H9 (cell line): Measurements from ENCODE around the gene RGS14. TPM values are rescaled to one million over a fixed set of nuclear protein-coding genes. Genes with fewer than 3 reads are reported as not detected.

Experiments
- DNase-seq: peaks from one replicate; pipeline ENCODE4 v3.0.0-alpha.2; 2017
- H2AFZ ChIP-seq: one replicate; pipeline ENCODE4 v1.6.1; 2013; ENCODE audit warnings: mild to moderate bottlenecking, low read length, control low read depth, moderate library complexity
- H2AK5ac ChIP-seq: 2 replicates; pipeline ENCODE4 v1.6.1; 2013; ENCODE audit warnings: low read length, control low read depth, mixed read lengths; ENCODE audit not compliant: insufficient read length
- H2BK120ac ChIP-seq: one replicate; pipeline ENCODE4 v1.6.1; 2013; ENCODE audit warnings: low read depth, mild to moderate bottlenecking, low read length, control low read depth, inconsistent platforms; ENCODE audit not compliant: poor library complexity, severe bottlenecking
- H2BK12ac ChIP-seq: 2 replicates; pipeline ENCODE4 v1.6.1; 2013; ENCODE audit warnings: low read length, control low read depth, mixed read lengths, low read depth; ENCODE audit not compliant: insufficient read length
- H2BK15ac ChIP-seq: 2 replicates; pipeline ENCODE4 v1.6.1; 2013; ENCODE audit warnings: low read depth, low read length, control low read depth
- H2BK20ac ChIP-seq: one replicate; pipeline ENCODE4 v1.6.1; 2013; ENCODE audit warnings: low read depth, mild to moderate bottlenecking, low read length, control low read depth, inconsistent platforms; ENCODE audit not compliant: poor library complexity, severe bottlenecking
- H2BK5ac ChIP-seq: 2 replicates; pipeline ENCODE4 v1.6.1; 2013; ENCODE audit warnings: low read length, control low read depth, mixed read lengths; ENCODE audit not compliant: insufficient read length
- H3K14ac ChIP-seq: 2 replicates; pipeline ENCODE4 v1.6.1; 2013; ENCODE audit warnings: low read length, control low read depth; ENCODE audit not compliant: insufficient read depth
- H3K18ac ChIP-seq: 2 replicates; pipeline ENCODE4 v1.6.1; 2013; ENCODE audit warnings: low read depth, mild to moderate bottlenecking, mixed read lengths, low read length, control low read depth; ENCODE audit not compliant: insufficient read length
- H3K23ac ChIP-seq: 2 replicates; pipeline ENCODE4 v1.6.1; 2013; ENCODE audit warnings: low read length, control low read depth, mixed read lengths, low read depth; ENCODE audit not compliant: insufficient read length
- H3K23me2 ChIP-seq: 2 replicates; pipeline ENCODE4 v1.6.1; 2013; ENCODE audit warnings: low read depth, mild to moderate bottlenecking, mixed read lengths, low read length, control low read depth; ENCODE audit not compliant: insufficient read length, poor library complexity, severe bottlenecking
- H3K27ac ChIP-seq: 2 replicates; pipeline ENCODE4 v1.5.1; 2013; ENCODE audit warnings: low read length, control low read depth, mixed read lengths, low read depth; ENCODE audit not compliant: insufficient read length
- H3K27me3 ChIP-seq: 2 replicates; pipeline ENCODE4 v1.6.1; 2013; ENCODE audit warnings: low read length, control low read depth, inconsistent platforms; ENCODE audit not compliant: insufficient read depth
- H3K4ac ChIP-seq: 2 replicates; pipeline ENCODE4 v1.6.1; 2013; ENCODE audit warnings: low read depth, mild to moderate bottlenecking, control low read depth, inconsistent platforms, low read length, moderate library complexity
- H3K4me1 ChIP-seq: 2 replicates; pipeline ENCODE4 v1.6.1; 2013; ENCODE audit warnings: low read length, control low read depth, inconsistent platforms; ENCODE audit not compliant: insufficient read depth
- H3K4me2 ChIP-seq: 2 replicates; pipeline ENCODE4 v1.6.1; 2013; ENCODE audit warnings: low read length, control low read depth, mixed read lengths; ENCODE audit not compliant: insufficient read length, insufficient read depth
- H3K56ac ChIP-seq: 2 replicates; pipeline ENCODE4 v1.6.1; 2013; ENCODE audit warnings: low read depth, mild to moderate bottlenecking, mixed read lengths, low read length, control low read depth; ENCODE audit not compliant: insufficient read length
- H3K79me1 ChIP-seq: 2 replicates; pipeline ENCODE4 v1.6.1; 2013; ENCODE audit warnings: low read depth, mild to moderate bottlenecking, moderate library complexity, low read length, control low read depth, inconsistent platforms; ENCODE audit not compliant: insufficient read depth, poor library complexity, severe bottlenecking
- H3K79me2 ChIP-seq: 2 replicates; pipeline ENCODE4 v1.6.1; 2013; ENCODE audit warnings: low read length, control low read depth, inconsistent platforms; ENCODE audit not compliant: insufficient read depth
- H3K9ac ChIP-seq: 2 replicates; pipeline ENCODE4 v1.6.1; 2013; ENCODE audit warnings: low read length, control low read depth, mixed read lengths; ENCODE audit not compliant: insufficient read length; ENCODE audit errors: extremely low read depth
- H3K9me3 ChIP-seq: one replicate; pipeline ENCODE4 v1.6.1; 2013; ENCODE audit warnings: low read depth, low read length, inconsistent platforms; ENCODE audit not compliant: control insufficient read depth
- H3T11ph ChIP-seq: one replicate; pipeline ENCODE4 v1.6.1; 2013; ENCODE audit warnings: mild to moderate bottlenecking, low read length, control low read depth, inconsistent platforms
- H4K20me1 ChIP-seq: one replicate; pipeline ENCODE4 v1.6.1; 2013; ENCODE audit not compliant: control insufficient read depth, insufficient read length, insufficient read depth
- H4K5ac ChIP-seq: 2 replicates; pipeline ENCODE4 v1.6.1; 2013; ENCODE audit warnings: low read depth, mild to moderate bottlenecking, mixed read lengths, low read length, control low read depth; ENCODE audit not compliant: insufficient read length
- H4K8ac ChIP-seq: replicated peaks from 2 replicates; pipeline ENCODE4 v1.6.1; 2013; ENCODE audit warnings: low read length, control low read depth, mixed read lengths, low read depth; ENCODE audit not compliant: insufficient read length
- H4K91ac ChIP-seq: 2 replicates; pipeline ENCODE4 v1.6.1; 2013; ENCODE audit warnings: low read depth, mild to moderate bottlenecking, moderate library complexity, mixed read lengths, low read length, control low read depth; ENCODE audit not compliant: insufficient read length
- H3K27ac Mint-ChIP-seq, 3 experiments: 2 replicates in 2 of 3; 3 replicates in 1 of 3; pipeline ENCODE4 v1.8.0; 2020 to 2021; ENCODE audit warnings: mixed read lengths in 3 of 3, mild to moderate bottlenecking in 1 of 3, moderate library complexity in 1 of 3
- H3K27me3 Mint-ChIP-seq: 2 replicates; pipeline ENCODE4 v1.8.0; 2021; ENCODE audit warnings: low read depth, mild to moderate bottlenecking, moderate library complexity, mixed read lengths
- H3K36me3 Mint-ChIP-seq, 3 experiments: 2 replicates in 2 of 3; 3 replicates in 1 of 3; pipeline ENCODE4 v1.8.0; 2020 to 2021; ENCODE audit warnings: low read depth in 3 of 3, mixed read lengths in 3 of 3; ENCODE audit not compliant: insufficient read depth in 1 of 3
- H3K4me1 Mint-ChIP-seq, 2 experiments: 2 replicates each; pipeline ENCODE4 v1.8.0; 2020; ENCODE audit warnings: mixed read lengths in 2 of 2
- H3K4me3 Mint-ChIP-seq, 2 experiments: 2 replicates in 1 of 2; 3 replicates in 1 of 2; pipeline ENCODE4 v1.8.0; 2020 to 2021; ENCODE audit warnings: mild to moderate bottlenecking in 2 of 2, mixed read lengths in 2 of 2, moderate library complexity in 1 of 2
- H3K9me3 Mint-ChIP-seq, 2 experiments: 2 replicates in 1 of 2; 3 replicates in 1 of 2; pipeline ENCODE4 v1.8.0; 2020; ENCODE audit warnings: mild to moderate bottlenecking in 2 of 2, mixed read lengths in 2 of 2, moderate library complexity in 1 of 2
- WGBS: extraction: QIAGEN DNeasy Blood & Tissue Kit; methylation state at CpG from one replicate; pipeline ENCODE4 v1.1.7; 2013; ENCODE audit warnings: missing lambda C conversion rate, low lambda C conversion rate, mixed read lengths; ENCODE audit not compliant: insufficient read length; ENCODE audit errors: extremely low coverage; 5-methylcytosine and 5-hydroxymethylcytosine counted together
- total RNA-seq: library from RNA; stranded (reverse); gene quantifications from 2 replicates; pipeline ENCODE4 v1.2.1, GENCODE V29; 2021
- TF ChIP-seq, protein P1 (sequence below): fragments of 200-600 bp; sonication (generic); conservative IDR thresholded peaks from 3 replicates; pipeline ENCODE4 v1.8.0; 2021; ENCODE audit warnings: antibody characterized with exemption, mild to moderate bottlenecking

The RGS14 gene
- total RNA-seq, 1 experiment from 2014 or later = 12.3 TPM

DNA sequence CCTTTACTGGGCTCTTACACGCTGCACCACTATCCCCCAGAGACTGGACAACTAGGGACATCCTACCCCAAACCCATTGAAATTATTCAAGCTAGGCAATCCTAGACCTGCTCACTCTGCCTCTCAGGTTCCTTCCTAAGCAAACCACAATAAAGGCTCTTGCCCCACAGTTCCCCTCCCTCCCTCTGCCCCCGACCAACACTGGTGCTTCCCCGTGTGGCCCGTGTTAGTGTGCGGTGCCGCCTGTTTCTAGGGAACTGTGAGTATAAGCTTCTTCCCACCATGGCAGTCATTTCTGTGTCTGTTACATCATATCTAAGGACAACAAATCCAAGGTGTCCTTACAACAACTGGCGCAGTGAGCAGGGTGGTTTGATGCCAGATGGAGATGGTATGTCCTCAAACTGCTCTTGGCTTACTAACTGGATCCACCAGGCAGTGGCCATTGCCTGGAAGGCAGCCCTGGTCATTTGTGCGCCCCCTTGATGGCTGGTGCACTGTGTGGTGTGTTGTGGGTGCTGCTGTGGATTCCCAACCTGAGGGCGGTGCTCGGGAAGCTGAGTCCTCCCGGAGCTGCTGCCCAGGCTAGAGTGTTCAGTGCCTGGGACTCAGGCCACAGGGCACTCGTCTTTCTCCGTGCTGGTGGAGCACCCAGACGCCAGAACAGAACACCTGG, 37.7 kb upstream of the RGS14 start:
- H3K27me3 ChIP-seq = no peaks in the 10 kb centered on the region
- no peaks in the 10 kb centered on the region; a peak in 1 of 5 replicates for H3K9me3 Mint-ChIP-seq
- H2BK120ac ChIP-seq = no peak overlapping the region
- TF ChIP-seq, protein P1, sequence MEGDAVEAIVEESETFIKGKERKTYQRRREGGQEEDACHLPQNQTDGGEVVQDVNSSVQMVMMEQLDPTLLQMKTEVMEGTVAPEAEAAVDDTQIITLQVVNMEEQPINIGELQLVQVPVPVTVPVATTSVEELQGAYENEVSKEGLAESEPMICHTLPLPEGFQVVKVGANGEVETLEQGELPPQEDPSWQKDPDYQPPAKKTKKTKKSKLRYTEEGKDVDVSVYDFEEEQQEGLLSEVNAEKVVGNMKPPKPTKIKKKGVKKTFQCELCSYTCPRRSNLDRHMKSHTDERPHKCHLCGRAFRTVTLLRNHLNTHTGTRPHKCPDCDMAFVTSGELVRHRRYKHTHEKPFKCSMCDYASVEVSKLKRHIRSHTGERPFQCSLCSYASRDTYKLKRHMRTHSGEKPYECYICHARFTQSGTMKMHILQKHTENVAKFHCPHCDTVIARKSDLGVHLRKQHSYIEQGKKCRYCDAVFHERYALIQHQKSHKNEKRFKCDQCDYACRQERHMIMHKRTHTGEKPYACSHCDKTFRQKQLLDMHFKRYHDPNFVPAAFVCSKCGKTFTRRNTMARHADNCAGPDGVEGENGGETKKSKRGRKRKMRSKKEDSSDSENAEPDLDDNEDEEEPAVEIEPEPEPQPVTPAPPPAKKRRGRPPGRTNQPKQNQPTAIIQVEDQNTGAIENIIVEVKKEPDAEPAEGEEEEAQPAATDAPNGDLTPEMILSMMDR = no peak
- H4K20me1 ChIP-seq = no peaks in the 10 kb centered on the region
- WGBS = no CpG with 5 or more reads among the region's 14 CpGs
- H2BK5ac ChIP-seq = no peak overlapping the region
- no peak overlapping the region for H3K4me3 Mint-ChIP-seq
- no peak overlapping the region for H2AFZ ChIP-seq
- H3K9me3 ChIP-seq = no peaks in the 10 kb centered on the region
- H3K4ac ChIP-seq = no peak overlapping the region
- no peak overlapping the region for H3K18ac ChIP-seq
- H2BK20ac ChIP-seq = no peak overlapping the region
- H3K27me3 Mint-ChIP-seq = no peaks in the 10 kb centered on the region
- peaks cover 8 to 13% (median 8%) of the 10 kb centered on the region in 3 experiments; a peak in 6 of 7 replicates for H3K36me3 Mint-ChIP-seq
- no peaks in the 10 kb centered on the region for H3K79me1 ChIP-seq
- H3K27ac ChIP-seq = no peak overlapping the region
- H4K91ac ChIP-seq = no peak overlapping the region
- H2BK12ac ChIP-seq = no peak overlapping the region
- no peak overlapping the region for H3T11ph ChIP-seq
- no peak overlapping the region for H3K4me2 ChIP-seq
- H3K4me1 ChIP-seq = no peaks in the 10 kb centered on the region; the same call in 1 of the 2 replicates
- no peak overlapping the region for H2AK5ac ChIP-seq
- H3K23ac ChIP-seq = no peak overlapping the region
- no peak overlapping the region for H4K5ac ChIP-seq
- H4K8ac ChIP-seq = no peak overlapping the region
- no peak overlapping the region for H3K56ac ChIP-seq
- H3K27ac Mint-ChIP-seq = no peak overlapping the region
- H3K79me2 ChIP-seq = no peaks in the 10 kb centered on the region
- H3K4me1 Mint-ChIP-seq = peaks cover 11 to 12% of the 10 kb centered on the region in 2 experiments
- H3K14ac ChIP-seq = no peak overlapping the region
- H3K9ac ChIP-seq = no peak overlapping the region
- no peak overlapping the region for H2BK15ac ChIP-seq
- no peak for DNase-seq
- no peaks in the 10 kb centered on the region for H3K23me2 ChIP-seq
